Measurements from ENCODE around the gene LNPK.

DNA sequence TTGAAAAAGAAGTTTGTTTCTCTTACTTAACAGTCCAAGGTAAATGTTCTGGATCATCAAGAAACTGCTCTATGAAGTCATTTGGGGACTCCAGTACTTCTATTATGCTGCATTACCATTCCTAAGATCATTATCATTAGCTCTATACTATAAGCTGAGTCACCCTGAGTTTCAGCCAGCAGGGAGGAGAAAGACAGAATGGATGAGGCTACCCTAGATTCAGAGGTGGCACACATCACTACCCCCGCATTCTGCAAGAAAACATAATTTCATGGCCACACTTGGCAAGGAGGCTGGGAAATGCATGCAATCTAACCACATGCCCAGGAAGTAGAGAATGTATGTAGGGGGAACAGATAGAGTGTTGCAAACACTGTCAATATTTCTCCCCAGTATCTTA lies 16.6 kb upstream of the LNPK start:
- TF ChIP-seq, protein P1, sequence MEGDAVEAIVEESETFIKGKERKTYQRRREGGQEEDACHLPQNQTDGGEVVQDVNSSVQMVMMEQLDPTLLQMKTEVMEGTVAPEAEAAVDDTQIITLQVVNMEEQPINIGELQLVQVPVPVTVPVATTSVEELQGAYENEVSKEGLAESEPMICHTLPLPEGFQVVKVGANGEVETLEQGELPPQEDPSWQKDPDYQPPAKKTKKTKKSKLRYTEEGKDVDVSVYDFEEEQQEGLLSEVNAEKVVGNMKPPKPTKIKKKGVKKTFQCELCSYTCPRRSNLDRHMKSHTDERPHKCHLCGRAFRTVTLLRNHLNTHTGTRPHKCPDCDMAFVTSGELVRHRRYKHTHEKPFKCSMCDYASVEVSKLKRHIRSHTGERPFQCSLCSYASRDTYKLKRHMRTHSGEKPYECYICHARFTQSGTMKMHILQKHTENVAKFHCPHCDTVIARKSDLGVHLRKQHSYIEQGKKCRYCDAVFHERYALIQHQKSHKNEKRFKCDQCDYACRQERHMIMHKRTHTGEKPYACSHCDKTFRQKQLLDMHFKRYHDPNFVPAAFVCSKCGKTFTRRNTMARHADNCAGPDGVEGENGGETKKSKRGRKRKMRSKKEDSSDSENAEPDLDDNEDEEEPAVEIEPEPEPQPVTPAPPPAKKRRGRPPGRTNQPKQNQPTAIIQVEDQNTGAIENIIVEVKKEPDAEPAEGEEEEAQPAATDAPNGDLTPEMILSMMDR (IDR thresholded peaks at IDR 0.05; ENCODE audit: poor library complexity): no peak
- no peak for TF ChIP-seq EZH2 (IDR thresholded peaks at IDR 0.05; ENCODE audit: borderline replicate concordance)
- TF ChIP-seq EZH2phosphoT487 (IDR thresholded peaks at IDR 0.05; ENCODE audit: low read depth, severe bottlenecking, unreplicated experiment): no peak

Data from hepatocyte (in vitro differentiated cells).